Astrocyte (in vitro differentiated cells and primary cell): ENCODE results near the gene JKAMP.

Source experiments
- EZH2 ChIP-seq: IDR thresholded peaks from 2 replicates; pipeline ENCODE4 v1.6.1; 2012; ENCODE audit warnings: mild to moderate bottlenecking, low read length, inconsistent platforms; ENCODE audit not compliant: insufficient read depth
- TF ChIP-seq, protein P1 (sequence below): IDR thresholded peaks from 2 replicates; pipeline ENCODE4 v1.5.1; 2011; ENCODE audit warnings: low read depth, mild to moderate bottlenecking, inconsistent platforms, low read length, moderate library complexity; ENCODE audit not compliant: insufficient read depth

DNA sequence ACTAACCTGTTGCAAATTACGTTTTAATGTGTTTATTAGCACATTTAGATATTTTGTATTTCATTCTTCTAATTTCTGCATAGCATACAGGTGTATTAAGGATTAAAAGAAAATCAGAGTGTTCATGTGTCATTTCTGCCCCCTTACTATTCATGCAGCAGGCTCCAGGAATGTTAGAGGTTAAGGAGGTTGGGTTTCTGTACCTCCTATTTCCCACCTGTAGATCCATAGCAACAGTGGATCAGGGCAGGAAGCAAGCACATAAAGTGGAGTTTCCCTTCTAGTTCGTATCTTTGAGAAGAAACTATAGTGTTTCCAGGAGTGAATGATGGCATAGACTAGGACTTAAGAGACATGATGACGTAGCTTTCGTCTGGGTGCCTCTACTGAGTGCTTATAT is 18.9 kb downstream of the JKAMP start:
- TF ChIP-seq, protein P1, sequence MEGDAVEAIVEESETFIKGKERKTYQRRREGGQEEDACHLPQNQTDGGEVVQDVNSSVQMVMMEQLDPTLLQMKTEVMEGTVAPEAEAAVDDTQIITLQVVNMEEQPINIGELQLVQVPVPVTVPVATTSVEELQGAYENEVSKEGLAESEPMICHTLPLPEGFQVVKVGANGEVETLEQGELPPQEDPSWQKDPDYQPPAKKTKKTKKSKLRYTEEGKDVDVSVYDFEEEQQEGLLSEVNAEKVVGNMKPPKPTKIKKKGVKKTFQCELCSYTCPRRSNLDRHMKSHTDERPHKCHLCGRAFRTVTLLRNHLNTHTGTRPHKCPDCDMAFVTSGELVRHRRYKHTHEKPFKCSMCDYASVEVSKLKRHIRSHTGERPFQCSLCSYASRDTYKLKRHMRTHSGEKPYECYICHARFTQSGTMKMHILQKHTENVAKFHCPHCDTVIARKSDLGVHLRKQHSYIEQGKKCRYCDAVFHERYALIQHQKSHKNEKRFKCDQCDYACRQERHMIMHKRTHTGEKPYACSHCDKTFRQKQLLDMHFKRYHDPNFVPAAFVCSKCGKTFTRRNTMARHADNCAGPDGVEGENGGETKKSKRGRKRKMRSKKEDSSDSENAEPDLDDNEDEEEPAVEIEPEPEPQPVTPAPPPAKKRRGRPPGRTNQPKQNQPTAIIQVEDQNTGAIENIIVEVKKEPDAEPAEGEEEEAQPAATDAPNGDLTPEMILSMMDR, result no peak
- TF ChIP-seq EZH2, result no peak
